Motor neuron (in vitro differentiated cells): ENCODE results near the gene FBXW5. TPM values are rescaled to one million over a fixed set of nuclear protein-coding genes. Genes with fewer than 3 reads are reported as not detected.
A peak's percentile ranks its signal among the peaks of the same experiment; 100 is the strongest.

Experiments
- ATAC-seq, 8 experiments: fragments of 200-7000 bp; cut with Tn5 transposase; replicated peaks in 6 of 8; 2 replicates each; pipeline ENCODE4 v1.8.0; 2021; ENCODE audit warnings: mild to moderate bottlenecking in 8 of 8, moderate library complexity in 8 of 8
- H3K27ac ChIP-seq, 2 donors: fragments of 250-450 bp; sonication (Bioruptor Pico); 2 replicates each; pipeline ENCODE4 v1.9.0; 2021; ENCODE audit warnings: antibody characterized with exemption in 2 of 2, mild to moderate bottlenecking in 2 of 2, moderate library complexity in 1 of 2
- H3K4me1 ChIP-seq, 2 donors: fragments of 250-450 bp; sonication (Bioruptor Pico); replicated peaks in 1 of 2; 2 replicates each; pipeline ENCODE4 v1.6.1; 2021; ENCODE audit warnings: antibody characterized with exemption in 2 of 2, mild to moderate bottlenecking in 2 of 2, moderate library complexity in 1 of 2
- H3K4me3 ChIP-seq, 5 donors: fragments of 250-450 bp; sonication (Bioruptor Pico); 2 replicates each; pipeline ENCODE4 v1.9.0; 2021; ENCODE audit warnings: antibody characterized with exemption in 5 of 5, mild to moderate bottlenecking in 5 of 5, moderate library complexity in 4 of 5
- WGBS, 10 experiments: fragments of 450-650 bp; shearing (Covaris generic); methylation state at CpG; one replicate each; pipeline ENCODE4 v1.0.0; 2022; 5-methylcytosine and 5-hydroxymethylcytosine counted together
- in situ Hi-C, 9 experiments: fragments of 400-800 bp; cut with MboI; loops; one replicate each; pipeline ENCODE4 v1.15.0; 2021; ENCODE audit warnings: low sequenced_read_pairs in 9 of 9, low pct_unique_long_range_greater_than_20kb in 2 of 9; ENCODE audit not compliant: unreplicated experiment in 9 of 9
- total RNA-seq, 8 experiments: library from RNA; unstranded; fragments of 300-600 nt; gene quantifications; 2 replicates each; pipeline versions ENCODE4 v1.2.3 to v1.2.4, GENCODE V29; 2022

FBXW5 gene
- 100 to 1,000 TPM in 1 of 8 experiments, 10 to 100 TPM in 7; 34.1 to 115 (median 45.3) TPM for total RNA-seq

GRCh38 chr9:136944519-136945332 is at the start of gene FBXW5, which contains the start of gene C8G:
TSS of gene FBXW5 (minus strand) at chr9:136944738. CDS start at chr9:136944083, 655 bp downstream.
TSS of gene C8G (plus strand) at chr9:136945243. CDS start at chr9:136945321, 78 bp downstream.
- H3K4me1 ChIP-seq: peaks cover 8 to 23% of the 10 kb centered on the region in 2 donors
- peak within 1 kb of the TSS; percentile 73 to 92 for H3K27ac ChIP-seq
- in situ Hi-C loops: no loop called here
- peak within 1 kb of the TSS; percentile 62 to 90 (median 81) for H3K4me3 ChIP-seq
- WGBS, 10 experiments: 0 to 100% (median 30%) methylated on average over 1 to 8 of the region's 74 CpGs; no CpG with 5 or more reads in 5 of the 10 experiments
- peak; percentile 54 to 85 (median 76) for ATAC-seq

DNA sequence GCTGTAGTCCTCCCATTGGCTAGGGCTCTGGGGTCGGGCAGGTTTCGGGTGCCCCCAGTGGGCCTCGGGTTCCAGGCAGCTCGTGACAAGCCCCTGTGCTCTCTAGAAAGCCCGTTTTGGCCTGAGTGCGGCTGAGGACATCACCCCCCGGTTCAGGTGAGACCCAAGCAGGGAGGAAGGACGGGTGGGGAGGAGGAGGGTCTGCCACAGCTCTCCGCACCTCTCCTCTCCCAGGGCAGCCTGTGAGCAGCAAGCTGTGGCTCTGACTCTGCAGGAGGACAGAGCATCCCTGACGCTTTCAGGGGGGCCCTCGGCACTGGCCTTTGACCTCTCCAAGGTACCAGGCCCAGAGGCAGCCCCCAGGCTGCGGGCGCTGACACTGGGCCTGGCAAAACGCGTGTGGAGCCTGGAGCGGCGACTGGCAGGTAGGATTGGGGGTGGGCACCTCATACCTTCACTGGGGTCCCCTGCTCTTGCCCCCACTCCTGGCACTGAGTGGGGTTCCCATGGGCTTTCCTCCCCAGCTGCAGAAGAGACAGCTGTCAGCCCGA is 48.4 kb upstream of the FBXW5 start:
- in situ Hi-C loops: no loop called here
- peak overlapping the region in 1 of 2 donors; percentile 61 for H3K27ac ChIP-seq
- H3K4me1 ChIP-seq: peaks cover 5 to 12% of the 10 kb centered on the region in 2 donors
- 0 to 8% (median 0%) methylated on average over 1 to 5 of the region's 18 CpGs; no CpG with 5 or more reads in 7 of the 10 experiments for WGBS, 10 experiments
- no peak for ATAC-seq
- peak overlapping the region; percentile 57 to 87 (median 78) for H3K4me3 ChIP-seq

DNA sequence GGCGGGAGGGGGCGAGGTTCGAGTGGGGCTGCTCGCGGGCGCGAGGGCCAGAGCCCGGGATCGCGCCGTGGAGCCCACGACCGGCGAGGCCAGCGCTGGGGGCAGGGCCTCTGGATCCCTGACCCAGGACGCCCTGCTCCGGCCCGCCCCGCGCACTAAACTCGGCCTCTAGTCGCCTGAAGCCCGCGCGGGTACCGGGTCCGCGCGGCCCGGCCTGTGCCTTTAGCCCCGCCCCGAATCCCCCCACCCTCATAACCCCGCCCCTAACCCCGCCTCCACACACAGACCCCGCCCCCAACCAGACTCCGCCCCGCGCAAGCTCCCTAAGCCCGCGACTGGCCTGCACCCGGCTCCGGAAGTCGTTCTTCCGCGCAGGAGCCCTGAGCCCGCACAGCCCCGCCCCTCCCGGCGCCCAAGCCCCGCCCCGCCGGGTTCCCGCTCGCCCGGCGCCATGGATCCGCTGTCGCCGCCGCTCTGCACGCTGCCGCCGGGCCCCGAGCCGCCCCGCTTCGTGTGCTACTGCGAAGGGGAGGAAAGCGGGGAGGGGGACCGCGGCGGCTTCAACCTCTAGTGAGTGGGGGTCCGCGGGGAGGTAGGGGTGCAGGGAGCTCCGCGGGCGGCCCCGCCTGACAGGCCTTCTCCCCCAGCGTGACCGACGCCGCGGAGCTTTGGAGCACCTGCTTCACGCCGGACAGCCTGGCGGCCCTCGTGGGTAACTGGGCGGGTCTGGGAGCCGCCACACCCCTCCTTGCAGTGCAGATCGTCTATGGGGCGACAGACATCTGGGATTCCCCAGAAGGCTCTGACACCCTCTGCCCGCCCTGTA is 47.7 kb upstream of the FBXW5 start, which contains the start of gene PAXX:
PAXX (plus strand) TSS at position 430 of the 826 bp plus-strand sequence; CDS start at position 452, 22 bp downstream.
- ATAC-seq: peak; percentile 76 to 94 (median 90)
- in situ Hi-C loops: no loop called here
- H3K4me3 ChIP-seq: peak within 1 kb of the TSS; percentile 57 to 87 (median 78)
- 0% methylated on average over 3 to 10 of the region's 92 CpGs; no CpG with 5 or more reads in 8 of the 10 experiments for WGBS, 10 experiments
- peak within 1 kb of the TSS; percentile 19 to 61 for H3K27ac ChIP-seq
- H3K4me1 ChIP-seq: peaks cover 5 to 12% of the 10 kb centered on the region in 2 donors

DNA sequence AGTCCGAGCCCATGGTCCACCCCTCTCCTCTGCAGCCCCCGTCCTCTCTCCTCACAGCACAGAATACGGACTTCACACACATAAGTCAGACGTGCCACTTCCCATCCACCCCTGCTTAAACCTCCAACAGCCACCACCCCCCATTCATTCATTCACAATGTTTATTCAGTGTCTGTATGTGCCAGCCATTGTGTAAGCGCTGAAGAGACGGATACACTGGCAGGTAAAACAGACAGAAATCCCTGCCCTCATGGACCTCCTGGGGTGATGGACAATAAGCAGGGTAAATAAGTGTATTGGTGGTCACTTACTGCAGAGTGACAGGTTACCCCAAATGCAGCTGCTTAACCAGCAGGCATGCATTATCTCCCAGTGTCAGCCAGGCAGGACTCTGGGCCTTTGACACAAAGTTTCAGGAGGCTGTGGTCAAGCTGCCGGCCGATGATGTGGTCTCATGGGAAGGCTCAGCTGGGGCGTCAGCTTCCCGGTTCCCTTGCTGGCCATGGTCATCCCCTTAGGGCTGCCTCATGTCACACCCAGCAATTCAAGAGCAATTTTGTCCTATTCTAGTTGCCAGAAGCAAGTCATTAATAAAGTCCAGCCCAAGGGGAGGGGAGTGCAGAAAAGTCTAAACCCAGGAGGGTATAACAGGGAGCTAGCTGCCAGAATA is 45.8 kb upstream of the FBXW5 start:
- Histone ChIP-seq H3K4me1 (peaks cover 4 to 8% of the 10 kb centered on the region in 2 donors), H3K4me3 (no peak overlapping the region), H3K27ac (no peak overlapping the region)
- in situ Hi-C loops: no loop called here
- no peak for ATAC-seq
- 34 to 100% (median 70%) methylated on average over 1 to 4 of the region's 10 CpGs; no CpG with 5 or more reads in 3 of the 10 experiments for WGBS, 10 experiments

DNA sequence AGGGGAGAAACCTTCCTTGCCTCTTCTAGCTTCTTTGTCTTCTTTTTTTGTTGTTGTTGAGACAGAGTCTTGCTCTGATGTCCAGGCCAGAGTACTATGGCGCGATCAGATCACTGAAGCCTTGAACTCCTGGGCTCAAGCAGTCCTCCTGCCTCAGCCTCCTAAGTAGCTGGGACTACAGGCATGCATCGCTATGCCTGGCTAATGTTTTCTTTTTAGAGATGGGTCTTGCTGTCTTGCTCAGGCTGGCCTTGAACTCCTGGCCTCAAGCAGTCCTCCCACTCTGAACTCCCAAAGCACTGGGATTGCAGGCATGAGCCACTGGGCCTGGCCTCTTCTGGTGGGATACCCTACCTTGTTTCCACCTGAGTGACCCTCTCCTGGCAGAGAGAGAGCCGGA is 44.3 kb upstream of the FBXW5 start:
- Histone ChIP-seq H3K4me3 (no peak overlapping the region), H3K27ac (no peak overlapping the region), H3K4me1 (peaks cover 4 to 12% of the 10 kb centered on the region in 2 donors)
- ATAC-seq: no peak
- WGBS, 10 experiments: 82 to 100% (median 87%) methylated on average over 1 to 4 of the region's 4 CpGs; no CpG with 5 or more reads in 4 of the 10 experiments
- in situ Hi-C loops: no loop called here

- peak in 4 of 8 experiments; percentile 16 to 48 (median 30) for ATAC-seq
- in situ Hi-C loops: no loop called here
- H3K27ac ChIP-seq: no peak overlapping the region
- peaks cover 0 to 7% of the 10 kb centered on the region in 2 donors for H3K4me1 ChIP-seq
- H3K4me3 ChIP-seq: no peak overlapping the region
- 0% methylated on average over 1 of the region's 33 CpGs; no CpG with 5 or more reads in 9 of the 10 experiments for WGBS, 10 experiments
Observed at GRCh38 chr9:136985853-136986252, 41.3 kb upstream of the FBXW5 start.

GRCh38 chr9:136985027-136985602 is 40.6 kb upstream of the FBXW5 start:
- peaks cover 0 to 7% of the 10 kb centered on the region in 2 donors for H3K4me1 ChIP-seq
- in situ Hi-C loops: no loop called here
- ATAC-seq: peak in 7 of 8 experiments; percentile 2 to 58 (median 21)
- H3K27ac ChIP-seq: no peak overlapping the region
- no CpG with 5 or more reads among the region's 48 CpGs for WGBS, 10 experiments
- no peak overlapping the region for H3K4me3 ChIP-seq

- H3K27ac ChIP-seq: no peak overlapping the region
- WGBS, 10 experiments: 90% methylated on average over 2 of the region's 29 CpGs; no CpG with 5 or more reads in 9 of the 10 experiments
- no peak overlapping the region for H3K4me3 ChIP-seq
- ATAC-seq: peak in 1 of 8 experiments; percentile 2
- H3K4me1 ChIP-seq: peaks cover 0 to 7% of the 10 kb centered on the region in 2 donors
- in situ Hi-C loops: no loop called here
Observed at GRCh38 chr9:136984464-136985026, 40.0 kb upstream of the FBXW5 start.

DNA sequence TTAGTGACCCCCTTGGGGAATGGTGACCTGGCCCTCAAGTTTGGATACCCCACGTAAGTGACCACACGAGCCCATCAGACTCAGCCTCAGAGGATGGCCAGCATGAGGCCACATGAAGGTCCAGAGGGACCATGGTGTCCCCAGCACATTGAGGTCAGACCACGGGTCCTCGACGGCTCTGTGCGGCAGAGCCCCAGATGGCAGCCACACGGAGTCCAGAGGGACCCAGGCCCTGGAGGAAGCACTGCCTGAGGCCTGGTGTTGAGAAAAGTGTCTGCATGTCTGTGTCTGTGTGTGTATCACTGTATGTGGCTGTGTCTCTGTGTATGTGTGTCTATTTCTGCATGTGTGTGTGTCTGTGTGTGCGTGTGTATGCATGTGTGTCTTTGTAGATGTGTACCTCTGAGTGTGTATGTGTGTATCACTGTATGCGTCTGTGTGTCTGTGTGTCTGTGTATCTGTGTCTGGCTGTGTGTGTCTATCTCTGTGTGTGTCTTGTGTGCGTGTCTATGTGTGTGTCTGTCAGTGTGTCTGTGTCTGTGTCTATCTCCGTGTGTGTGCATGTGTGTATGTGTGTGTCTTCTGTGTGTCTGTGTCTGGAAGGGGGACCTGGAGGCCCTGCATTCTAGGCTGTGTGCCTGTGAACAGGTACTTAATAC is 39.2 kb upstream of the FBXW5 start:
- 63 to 100% (median 63%) methylated on average over 1 to 6 of the region's 11 CpGs; no CpG with 5 or more reads in 7 of the 10 experiments for WGBS, 10 experiments
- in situ Hi-C loops: no loop called here
- no peak overlapping the region for H3K4me3 ChIP-seq
- ATAC-seq: peak in 1 of 8 experiments; percentile 74
- peaks cover 5 to 10% of the 10 kb centered on the region in 2 donors for H3K4me1 ChIP-seq
- H3K27ac ChIP-seq: no peak overlapping the region

DNA sequence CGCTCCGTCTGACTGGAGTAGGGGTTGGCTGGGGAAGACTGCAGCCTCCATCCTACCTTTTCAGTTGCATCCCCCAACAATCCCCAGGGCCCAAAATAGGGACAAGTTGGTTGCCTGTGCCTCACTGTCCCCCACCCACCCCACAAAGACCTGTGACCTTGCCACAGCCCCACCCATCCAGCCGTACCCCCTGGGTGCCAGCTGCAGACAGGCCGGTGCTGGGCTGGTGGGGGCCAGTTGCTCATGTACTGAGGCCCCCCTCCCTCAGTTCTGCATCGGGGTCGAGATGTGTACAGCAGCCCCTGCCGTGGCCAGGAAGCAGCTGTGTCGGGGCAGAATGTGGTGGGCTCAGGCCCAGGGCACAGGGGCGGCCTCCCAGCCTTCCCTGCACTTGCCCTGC is 38.6 kb upstream of the FBXW5 start:
- no peak overlapping the region for H3K27ac ChIP-seq
- in situ Hi-C loops: no loop called here
- no peak overlapping the region for H3K4me3 ChIP-seq
- peaks cover 6 to 10% of the 10 kb centered on the region in 2 donors for H3K4me1 ChIP-seq
- no peak for ATAC-seq
- WGBS, 10 experiments: 80 to 100% methylated on average over 1 to 2 of the region's 9 CpGs; no CpG with 5 or more reads in 8 of the 10 experiments
